B cell (primary cell): ENCODE measurements around the gene CBLB. TPM values are rescaled to one million over a fixed set of nuclear protein-coding genes. Genes with fewer than 3 reads are reported as not detected.

Experiments
- ATAC-seq: fragments of 200-7000 bp; cut with Tn5 transposase; one replicate; pipeline ENCODE4 v1.10.0; 2021; ENCODE audit warnings: low read depth, mild to moderate bottlenecking, moderate number of reproducible peaks, moderate library complexity
- CTCF ChIA-PET: fragments of 350-600 bp; sonication (Branson Sonifier 250); formaldehyde crosslinking; loops from one replicate; lab custom pipeline; 2021; ENCODE audit warnings: antibody characterized with exemption, inconsistent platforms; lab: Charles Lee
- POLR2A ChIA-PET: fragments of 350-600 bp; sonication (Branson Sonifier 250); formaldehyde crosslinking; loops from one replicate; lab custom pipeline; 2021; ENCODE audit warnings: antibody characterized with exemption; lab: Charles Lee
- DNase-seq: peaks from one replicate; pipeline ENCODE4 v3.0.0; 2013
- H2AFZ ChIP-seq: 2 replicates; pipeline ENCODE4 v1.6.1; 2012; ENCODE audit warnings: mild to moderate bottlenecking, low read depth, low read length; ENCODE audit not compliant: insufficient read depth, poor library complexity, severe bottlenecking
- H3K27ac ChIP-seq, 2 donors: 1 replicate in 1 of 2; 2 replicates in 1 of 2; pipeline ENCODE4 v1.5.1; 2012 to 2013; ENCODE audit warnings: low read length in 2 of 2, mild to moderate bottlenecking in 2 of 2, moderate library complexity in 1 of 2
- H3K27me3 ChIP-seq, 4 experiments: fragments of 200-600 bp in 1 of 4; sonication (generic) in 1 of 4; replicated peaks in 1 of 4; 1 replicate in 2 of 4; 2 replicates in 2 of 4; pipeline versions ENCODE4 v1.6.1 to v1.7.0; 2013 to 2016; ENCODE audit warnings: low read length in 3 of 4, mild to moderate bottlenecking in 2 of 4, mixed read lengths in 1 of 4, moderate library complexity in 1 of 4; ENCODE audit not compliant: insufficient read depth in 4 of 4, control insufficient read depth in 3 of 4; ENCODE audit errors: control extremely low read depth in 1 of 4
- H3K36me3 ChIP-seq, 2 experiments: replicated peaks in 1 of 2; 1 replicate in 1 of 2; 2 replicates in 1 of 2; pipeline versions ENCODE4 v1.6.1 to v1.7.1; 2013; ENCODE audit warnings: low read length in 1 of 2; ENCODE audit not compliant: insufficient read depth in 2 of 2, control insufficient read depth in 1 of 2; ENCODE audit errors: control extremely low read depth in 1 of 2, extremely low read depth in 1 of 2
- H3K4me1 ChIP-seq, 2 donors: fragments of 200-600 bp in 1 of 2; sonication (generic) in 1 of 2; 1 replicate in 1 of 2; 2 replicates in 1 of 2; pipeline versions ENCODE4 v1.5.1 to v1.6.1; 2013 to 2017; ENCODE audit warnings: low read length in 2 of 2; ENCODE audit not compliant: control insufficient read depth in 2 of 2, insufficient read depth in 2 of 2
- H3K4me2 ChIP-seq: replicated peaks from 2 replicates; pipeline ENCODE3; 2012; ENCODE audit warnings: mild to moderate bottlenecking, low read depth, low read length; ENCODE audit not compliant: poor library complexity, severe bottlenecking
- H3K4me3 ChIP-seq, 5 experiments: fragments of 200-600 bp in 1 of 5; sonication (generic) in 1 of 5; 1 replicate in 3 of 5; 2 replicates in 2 of 5; pipeline versions ENCODE4 v1.5.1 to v1.7.0; 2011 to 2016; ENCODE audit warnings: low read length in 4 of 5, mild to moderate bottlenecking in 4 of 5, low read depth in 2 of 5, control low read depth in 1 of 5, moderate library complexity in 1 of 5; ENCODE audit not compliant: insufficient read depth in 1 of 5; ENCODE audit errors: control extremely low read depth in 1 of 5, extremely low read depth in 1 of 5
- H3K79me2 ChIP-seq: fragments of 200-600 bp; sonication (generic); one replicate; pipeline ENCODE4 v1.6.0; 2016; ENCODE audit warnings: low read length; ENCODE audit not compliant: control insufficient read depth, insufficient read depth
- H3K9ac ChIP-seq: fragments of 200-600 bp; sonication (generic); 2 replicates; pipeline ENCODE4 v1.6.1; 2017; ENCODE audit warnings: mild to moderate bottlenecking, low read length, moderate library complexity
- H3K9me3 ChIP-seq, 3 donors: one replicate each; pipeline versions ENCODE4 v1.6.1 to v1.7.1; 2013; ENCODE audit warnings: low read length in 2 of 3; ENCODE audit not compliant: control insufficient read depth in 2 of 3, insufficient read depth in 1 of 3; ENCODE audit errors: control extremely low read depth in 1 of 3
- H4K20me1 ChIP-seq: 2 replicates; pipeline ENCODE4 v1.6.0; 2012; ENCODE audit warnings: mild to moderate bottlenecking, low read length; ENCODE audit not compliant: insufficient read depth, control insufficient read depth, poor library complexity, severe bottlenecking
- H3K27ac Mint-ChIP-seq: one replicate; pipeline ENCODE4 v1.8.0; 2021; ENCODE audit warnings: mixed read lengths
- H3K27me3 Mint-ChIP-seq: one replicate; pipeline ENCODE4 v1.8.0; 2021; ENCODE audit warnings: mixed read lengths
- H3K4me1 Mint-ChIP-seq: one replicate; pipeline ENCODE4 v1.8.0; 2021; ENCODE audit warnings: mixed read lengths
- H3K4me3 Mint-ChIP-seq: one replicate; pipeline ENCODE4 v1.8.0; 2021; ENCODE audit warnings: mixed read lengths
- H3K9me3 Mint-ChIP-seq: one replicate; pipeline ENCODE4 v1.8.0; 2022; ENCODE audit warnings: mixed read lengths; ENCODE audit not compliant: insufficient read depth
- CTCF ChIP-seq: fragments of 200-600 bp; IDR thresholded peaks from one replicate; pipeline ENCODE4 v1.8.0; 2022; ENCODE audit warnings: antibody characterized with exemption, mild to moderate bottlenecking
- EZH2 ChIP-seq: IDR thresholded peaks from 2 replicates; pipeline ENCODE4 v1.6.1; 2012; ENCODE audit warnings: borderline replicate concordance, low read depth, mild to moderate bottlenecking, moderate library complexity, low read length; ENCODE audit not compliant: insufficient read depth, poor library complexity, severe bottlenecking
- intact Hi-C: fragments of 100-400 bp; cut with micrococcal nuclease; formaldehyde crosslinking; loops from one replicate; pipeline ENCODE4 v1.10.0; 2022
- polyA plus RNA-seq: library from polyadenylated mRNA; depleted of rRNA; stranded (reverse); fragments of >200 nt; gene quantifications from 2 replicates; pipeline ENCODE4 v1.2.3, GENCODE V29; 2012
- total RNA-seq, 2 donors: library from RNA; stranded (reverse); fragments of 120-200 nt in 1 of 2; gene quantifications; 1 replicate in 1 of 2; 2 replicates in 1 of 2; pipeline versions ENCODE4 v1.2.3 to v1.2.4, GENCODE V29; 2013 to 2022

The CBLB gene
- total and polyA plus RNA-seq, 2 donors (not counting 1 experiment from before 2014, with no cell fraction given) = 19.0 to 135 TPM

- no peaks in the 10 kb centered on the region for H3K36me3 ChIP-seq
- POLR2A ChIA-PET = no interaction called here
Measured at GRCh38 chr3:105614288-105615030, 254.4 kb downstream of the CBLB start.

More at GRCh38 chr3:105614288-105615030, 254.4 kb downstream of the CBLB start:
- no peaks in the 10 kb centered on the region for H3K4me1 Mint-ChIP-seq
- DNase-seq (no peak), ATAC-seq (no peak)
- Histone ChIP-seq H2AFZ (no peak overlapping the region), H3K4me3 (no peak overlapping the region), H3K79me2 (no peaks in the 10 kb centered on the region), H3K4me2 (no peak overlapping the region), H3K27me3 (no peaks in the 10 kb centered on the region), H3K9me3 (no peaks in the 10 kb centered on the region), H4K20me1 (no peaks in the 10 kb centered on the region), H3K27ac (no peak overlapping the region), H3K9ac (no peak overlapping the region), H3K4me1 (no peaks in the 10 kb centered on the region)
- CTCF ChIA-PET = no interaction called here
- H3K27ac Mint-ChIP-seq = no peak overlapping the region
- H3K9me3 Mint-ChIP-seq = no peaks in the 10 kb centered on the region
- intact Hi-C loops = no loop called here
- H3K27me3 Mint-ChIP-seq = no peaks in the 10 kb centered on the region
- TF ChIP-seq CTCF = no peak
- no peak for TF ChIP-seq EZH2
- H3K4me3 Mint-ChIP-seq = no peak overlapping the region
